ENCODE results near the gene HEPN1.

GRCh38 chr11:124887667-124888013 is 31.4 kb upstream of the HEPN1 start:
- TF ChIP-seq STAT1 (IDR thresholded peaks at IDR 0.05; ENCODE audit: unreplicated experiment) = no peak
- TF ChIP-seq CTCF (conservative IDR thresholded peaks at IDR 0.05; ENCODE audit: low read depth in 2 of 2) = no peak
- TF ChIP-seq EZH2 (IDR thresholded peaks at IDR 0.05; ENCODE audit: low read depth, unreplicated experiment) = no peak
- no peak for TF ChIP-seq REST (IDR thresholded peaks at IDR 0.05; ENCODE audit: unreplicated experiment)
- TF ChIP-seq EZH2phosphoT487 (IDR thresholded peaks at IDR 0.05; ENCODE audit: unreplicated experiment) = no peak
- TF ChIP-seq ZNF331 (CRISPR knock-in tag; IDR thresholded peaks at IDR 0.05; ENCODE audit: low read depth) = no peak
- no peak for TF ChIP-seq JUNB (IDR thresholded peaks at IDR 0.05; ENCODE audit: unreplicated experiment)
- no peak for TF ChIP-seq NANOG (IDR thresholded peaks at IDR 0.05; ENCODE audit: borderline replicate concordance)
- TF ChIP-seq POLR2AphosphoS5 (IDR thresholded peaks at IDR 0.05; ENCODE audit: low read depth) = no peak
- TF ChIP-seq ETS1 (IDR thresholded peaks at IDR 0.05) = no peak

All from GM23338 (cell line).